ENCODE measurements around the gene ARNT2.

Gene ARNT2

DNA sequence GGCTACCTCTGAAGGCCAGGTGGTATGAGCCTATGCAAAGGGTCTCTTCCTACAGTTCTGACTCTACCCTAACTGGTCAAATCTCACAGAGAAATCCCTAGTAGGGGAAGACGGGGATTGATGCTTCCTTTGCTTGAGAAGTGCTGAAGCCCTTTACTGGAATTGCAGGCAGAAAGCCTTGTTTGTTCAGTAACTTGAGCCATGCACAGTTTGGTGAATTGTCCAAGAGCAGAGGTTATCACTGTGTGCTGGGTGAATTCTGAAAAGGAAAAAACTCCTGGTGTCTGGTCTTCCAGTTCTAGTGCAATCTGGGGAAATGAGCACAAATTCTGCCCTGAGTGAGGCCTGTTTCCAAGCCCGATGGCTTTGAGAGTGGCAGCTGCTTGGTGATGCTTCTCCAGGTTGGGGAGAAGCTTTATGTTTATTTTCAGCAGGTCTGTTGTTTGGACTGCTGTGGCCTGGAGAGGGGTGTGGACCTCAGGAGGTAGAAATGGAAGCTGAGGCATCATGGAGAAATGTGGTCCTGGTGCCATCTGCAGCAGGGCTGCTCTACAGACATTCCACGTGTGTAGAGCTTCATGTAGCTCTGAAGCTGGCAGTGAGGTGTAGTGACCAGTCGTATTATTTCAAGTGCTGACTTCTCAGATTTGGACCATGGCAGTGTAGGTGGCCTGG lies 60.9 kb downstream of the ARNT2 start:
- H3K4me3 ChIP-seq (ENCODE audit: low read depth, low read length): no peak overlapping the region

- H3K4me3 ChIP-seq (ENCODE audit: low read depth, low read length): no peak overlapping the region
Measured at GRCh38 chr15:80465626-80466005, 61.4 kb downstream of the ARNT2 start.

DNA sequence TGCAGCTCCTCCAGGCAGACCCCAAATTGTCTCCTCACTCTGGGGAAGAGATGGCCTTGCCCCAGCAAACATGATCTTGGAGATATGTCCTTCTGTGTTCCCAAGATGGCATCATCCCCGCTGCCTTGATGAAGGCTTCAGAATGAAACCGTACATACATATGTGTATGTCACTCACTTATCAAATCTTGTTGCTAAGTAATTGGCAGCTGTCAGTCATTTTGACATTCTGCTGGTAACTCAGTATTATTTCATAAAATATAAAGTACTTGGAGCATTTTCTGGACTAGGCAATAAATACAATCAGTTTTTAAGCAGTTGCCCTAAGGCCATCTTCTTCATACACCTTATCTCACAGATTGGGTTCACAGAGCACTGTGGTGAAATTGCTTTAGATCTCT lies 62.4 kb downstream of the ARNT2 start:
- H3K4me3 ChIP-seq (ENCODE audit: low read depth, low read length): no peak overlapping the region

- H3K4me3 ChIP-seq (ENCODE audit: low read depth, low read length): no peak overlapping the region
Measured at GRCh38 chr15:80467311-80467714, 63.1 kb downstream of the ARNT2 start.

DNA sequence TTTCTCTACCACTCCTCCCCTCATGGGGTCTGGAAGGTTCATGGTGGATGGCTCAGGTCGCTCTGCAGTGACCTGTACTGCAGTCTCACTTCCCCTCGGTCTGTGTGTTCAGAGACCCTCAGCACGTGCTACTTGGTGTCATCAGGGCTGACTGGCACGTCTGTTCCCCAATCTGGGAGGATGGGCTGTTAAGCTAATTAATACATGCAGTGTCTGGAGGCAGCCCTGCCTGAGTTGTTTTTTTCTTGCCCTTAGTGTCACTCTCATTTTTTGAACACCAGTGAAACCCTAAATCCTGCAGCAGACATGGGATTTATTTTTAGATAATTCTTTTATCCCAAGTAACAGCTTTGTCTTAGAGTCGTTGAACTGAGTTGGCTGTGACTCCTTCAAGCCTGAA lies 64.6 kb downstream of the ARNT2 start:
- no peak overlapping the region for H3K4me3 ChIP-seq (ENCODE audit: low read depth, low read length)

DNA sequence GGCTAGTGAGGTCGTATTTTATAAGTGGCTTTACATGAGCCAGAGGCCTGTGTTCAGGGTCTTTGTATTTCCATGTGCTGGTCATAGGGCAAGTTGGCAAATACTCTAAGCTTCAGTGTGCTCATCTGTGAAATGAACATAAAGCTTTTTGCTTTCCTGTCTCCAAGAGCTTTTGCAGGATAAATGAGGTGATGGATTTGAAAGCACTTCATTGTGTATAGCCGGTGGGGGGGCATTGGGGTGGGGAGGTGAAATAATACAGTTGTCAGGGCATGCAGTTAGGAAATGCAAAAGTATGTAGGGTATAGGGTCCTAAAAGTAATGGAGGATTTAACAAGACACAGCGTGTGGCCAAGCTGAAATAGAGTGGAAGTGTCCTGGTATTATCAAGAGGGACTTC lies 67.7 kb downstream of the ARNT2 start:
- no peak overlapping the region for H3K4me3 ChIP-seq (ENCODE audit: low read depth, low read length)

DNA sequence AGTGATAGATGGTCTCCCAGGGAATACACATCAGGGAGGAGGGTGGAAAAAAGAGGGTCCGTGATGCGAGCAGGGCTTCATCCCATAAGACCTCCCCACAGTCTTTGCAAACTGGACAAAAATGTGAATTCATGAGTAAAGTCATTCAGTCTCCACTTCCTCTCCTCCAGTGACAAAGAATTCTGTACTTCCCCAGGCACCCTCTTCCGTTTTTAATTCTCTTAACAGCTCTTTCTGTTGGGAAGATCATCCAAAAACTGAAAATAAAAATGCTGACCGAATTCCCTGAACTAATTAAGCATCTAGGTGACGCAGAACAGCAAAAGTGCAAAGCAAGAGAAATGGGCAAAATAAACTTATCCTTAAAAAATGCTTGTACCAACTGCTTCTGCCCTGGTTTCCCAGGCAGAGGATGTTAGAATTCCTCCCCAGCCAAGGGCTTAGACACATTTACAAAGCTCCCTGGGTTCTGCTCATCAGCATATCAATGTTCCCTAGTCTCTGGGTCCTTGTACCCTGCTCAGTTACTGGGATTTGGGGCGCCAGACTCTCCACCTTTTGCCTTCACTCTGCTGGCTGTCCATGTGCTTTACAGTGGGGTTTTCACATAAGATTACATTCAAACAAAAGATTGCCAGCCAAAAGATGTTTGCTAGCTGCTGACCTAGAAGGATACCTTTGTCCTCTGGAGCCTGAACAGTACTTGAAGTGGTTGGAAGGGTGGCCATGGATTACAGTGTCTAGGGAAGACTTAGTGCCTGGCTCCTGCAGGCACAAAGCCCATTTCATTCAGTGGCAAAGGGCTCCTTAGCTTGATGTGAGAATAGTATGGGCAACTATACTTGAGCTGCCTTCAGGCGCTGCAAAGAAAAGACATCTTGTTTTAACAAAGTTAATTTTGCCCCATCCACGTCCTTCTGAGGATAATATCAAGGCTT lies 69.4 kb downstream of the ARNT2 start:
- H3K4me3 ChIP-seq (ENCODE audit: low read depth, low read length): no peak overlapping the region

GRCh38 chr15:80474224-80475215 lies 70.3 kb downstream of the ARNT2 start:
- no peak overlapping the region for H3K4me3 ChIP-seq (ENCODE audit: low read depth, low read length)

DNA sequence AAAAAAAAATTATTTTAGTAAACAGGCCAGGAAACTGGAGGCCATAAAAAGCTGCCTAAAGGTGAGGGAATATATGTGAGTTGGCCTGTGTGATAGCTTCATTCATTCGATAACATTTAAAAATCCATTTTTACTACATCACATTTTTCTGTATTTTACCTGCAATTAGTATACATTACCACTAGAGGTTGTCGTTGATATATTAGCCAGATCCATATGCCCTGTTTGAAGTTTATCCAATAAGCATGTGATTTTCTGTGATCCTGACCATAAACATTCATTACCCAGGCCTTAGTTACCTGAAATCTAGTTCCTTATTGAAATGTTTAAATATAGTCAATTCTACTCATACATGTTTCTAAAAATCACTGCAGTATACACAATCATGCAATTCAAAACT lies 71.4 kb downstream of the ARNT2 start:
- no peak overlapping the region for H3K4me3 ChIP-seq (ENCODE audit: low read depth, low read length)

DNA sequence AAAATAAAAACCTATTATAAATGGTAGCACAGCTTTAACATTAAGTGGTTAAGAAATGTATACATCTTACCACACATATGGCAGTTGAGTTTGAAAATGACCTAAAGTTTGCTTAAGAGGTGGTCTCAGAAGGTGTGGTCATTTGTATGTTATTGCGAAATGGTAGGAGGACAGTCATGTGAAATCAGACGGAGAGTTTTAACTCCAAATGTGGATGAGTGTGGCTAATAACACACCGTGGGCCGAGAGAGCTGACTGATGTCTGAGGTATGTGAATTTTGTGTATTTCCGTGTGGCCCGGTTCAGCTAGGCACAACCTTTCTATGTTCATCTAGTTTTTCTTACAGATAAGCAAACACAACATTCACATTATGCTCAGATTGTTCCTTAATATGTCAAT lies 71.9 kb downstream of the ARNT2 start:
- no peak overlapping the region for H3K4me3 ChIP-seq (ENCODE audit: low read depth, low read length)

DNA sequence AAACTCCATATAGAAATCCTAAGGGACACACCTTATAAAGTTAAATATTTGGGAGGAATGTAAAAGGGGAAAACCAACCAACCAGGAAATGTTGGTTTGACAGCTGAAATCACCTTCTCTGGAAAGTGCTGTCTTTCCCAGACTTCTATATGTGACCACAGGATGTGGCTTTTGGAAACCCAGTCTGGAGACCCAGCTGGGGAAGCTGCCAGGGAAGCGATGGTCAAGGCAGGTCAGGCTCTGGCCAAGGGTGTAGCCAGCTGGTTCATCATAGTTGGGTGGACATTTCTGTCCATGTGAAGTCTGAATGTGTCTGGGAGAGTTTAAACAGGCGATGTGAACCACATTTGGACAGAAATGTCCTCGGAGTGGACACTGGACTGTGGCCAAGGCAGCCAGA lies 73.9 kb downstream of the ARNT2 start:
- no peak overlapping the region for H3K4me3 ChIP-seq (ENCODE audit: low read depth, low read length)

DNA sequence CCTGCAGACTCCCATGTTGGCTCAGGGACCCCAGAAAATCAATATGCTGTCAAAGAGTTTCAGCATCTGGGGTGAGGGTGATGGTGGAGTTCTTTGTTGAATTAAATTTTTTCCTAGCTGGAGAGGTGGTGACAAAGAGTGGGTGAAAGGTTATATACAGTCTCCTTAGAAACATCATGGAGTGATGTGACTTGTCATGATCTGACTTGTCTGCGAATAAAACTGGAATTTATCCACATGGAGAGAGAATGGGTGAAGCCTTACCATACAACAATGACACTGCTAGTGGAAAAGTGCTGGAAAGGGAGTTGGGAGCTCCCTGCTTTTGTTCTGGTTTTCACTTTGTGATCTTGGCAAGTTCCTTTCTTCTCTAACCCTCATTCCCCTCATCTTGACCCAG lies 75.0 kb downstream of the ARNT2 start:
- no peak overlapping the region for H3K4me3 ChIP-seq (ENCODE audit: low read depth, low read length)

- no peak overlapping the region for H3K4me3 ChIP-seq (ENCODE audit: low read depth, low read length)
Measured at GRCh38 chr15:80480171-80480811, 76.1 kb downstream of the ARNT2 start.

DNA sequence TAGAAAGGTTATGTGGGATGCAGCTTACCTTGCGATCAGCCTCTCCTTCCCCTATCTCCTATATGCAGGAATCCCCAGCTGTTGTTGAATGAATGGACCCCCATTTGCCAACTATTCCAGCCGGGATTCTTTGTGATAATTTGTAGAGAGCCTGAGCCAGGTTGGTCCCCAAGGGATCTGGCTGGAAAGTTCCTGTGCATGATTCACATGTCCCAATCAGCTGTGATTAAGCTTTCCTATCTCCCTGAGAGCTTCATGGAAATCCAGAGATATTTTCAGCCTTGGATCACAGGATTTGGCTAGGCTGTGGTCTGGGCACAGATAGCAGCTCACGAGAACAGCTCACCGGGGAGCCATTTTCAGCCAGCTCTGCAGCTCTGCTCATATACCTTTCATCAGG lies 76.7 kb downstream of the ARNT2 start:
- no peak overlapping the region for H3K4me3 ChIP-seq (ENCODE audit: low read depth, low read length)

- H3K4me3 ChIP-seq (ENCODE audit: low read depth, low read length): no peak overlapping the region
Measured at GRCh38 chr15:80482696-80483095, 78.5 kb downstream of the ARNT2 start.

GRCh38 chr15:80483725-80484161 lies 79.6 kb downstream of the ARNT2 start:
- H3K4me3 ChIP-seq (ENCODE audit: low read depth, low read length): no peak overlapping the region

- no peak overlapping the region for H3K4me3 ChIP-seq (ENCODE audit: low read depth, low read length)
Measured at GRCh38 chr15:80484333-80484864, 80.2 kb downstream of the ARNT2 start.

GRCh38 chr15:80485370-80486164 lies 81.4 kb downstream of the ARNT2 start:
- no peak overlapping the region for H3K4me3 ChIP-seq (ENCODE audit: low read depth, low read length)

GRCh38 chr15:80487839-80488390 lies 83.7 kb downstream of the ARNT2 start:
- no peak overlapping the region for H3K4me3 ChIP-seq (ENCODE audit: low read depth, low read length)
